Measurements from ENCODE around the gene ADTRP. TPM values are rescaled to one million over a fixed set of nuclear protein-coding genes. Genes with fewer than 3 reads are reported as not detected.

Gene ADTRP
- total and polyA plus RNA-seq, 2 donors (not counting 1 experiment from before 2014, with no cell fraction given): 0.18 to 1.2 TPM

GRCh38 chr6:11714798-11715285 lies 63.8 kb downstream of the ADTRP start:
- H3K4me1 Mint-ChIP-seq: peaks cover 31% of the 10 kb centered on the region

More at GRCh38 chr6:11714798-11715285, 63.8 kb downstream of the ADTRP start:
- Mint-ChIP-seq H3K27me3 (peaks cover 4% of the 10 kb centered on the region), H3K4me3 (no peak overlapping the region), H3K9me3 (ENCODE audit: insufficient read depth) (no peaks in the 10 kb centered on the region), H3K27ac (no peak overlapping the region)
- no peaks in the 10 kb centered on the region for H3K36me3 ChIP-seq (replicated peaks in 1 of 2; ENCODE audit: control extremely low read depth in 1 of 2, control insufficient read depth in 1 of 2, extremely low read depth in 1 of 2, insufficient read depth in 2 of 2, low read length in 1 of 2)
- ChIA-PET POLR2A (no interaction called here), CTCF (interaction anchor here (1.0 to 1.2 kb wide), 2 partner anchors 10 to 13 kb away, joined by 3 to 6 read pairs; no protein-coding TSS in a partner anchor)
- ATAC-seq (ENCODE audit: low read depth): no peak
- H3K27me3 ChIP-seq (replicated peaks in 1 of 4; ENCODE audit: control extremely low read depth in 1 of 4, control insufficient read depth in 3 of 4, insufficient read depth in 4 of 4, low read length in 3 of 4): no peaks in the 10 kb centered on the region
- H3K9ac ChIP-seq (ENCODE audit: low read length): no peak overlapping the region
- H3K4me3 ChIP-seq (ENCODE audit: control extremely low read depth in 1 of 5, extremely low read depth in 1 of 5, insufficient read depth in 1 of 5, low read depth in 2 of 5, low read length in 4 of 5): no peak overlapping the region
- DNase-seq: no peak
- no peak for TF ChIP-seq EZH2 (IDR thresholded peaks at IDR 0.05; ENCODE audit: borderline replicate concordance, insufficient read depth, low read depth, low read length, poor library complexity, severe bottlenecking)
- TF ChIP-seq CTCF (IDR thresholded peaks at IDR 0.05): no peak
- H4K20me1 ChIP-seq (ENCODE audit: control insufficient read depth, insufficient read depth, low read length, poor library complexity, severe bottlenecking): no peaks in the 10 kb centered on the region
- H3K27ac ChIP-seq (ENCODE audit: low read length in 2 of 2): peak overlapping the region in 1 of 2 donors; percentile 32
- H3K4me2 ChIP-seq (replicated peaks; ENCODE audit: low read depth, low read length, poor library complexity, severe bottlenecking): peak overlapping the region; percentile 55
- H3K4me1 ChIP-seq (ENCODE audit: control insufficient read depth in 2 of 2, insufficient read depth in 2 of 2, low read length in 2 of 2): peaks cover 8 to 21% of the 10 kb centered on the region in 2 donors
- H2AFZ ChIP-seq (ENCODE audit: insufficient read depth, low read depth, low read length, poor library complexity, severe bottlenecking): peak overlapping the region; percentile 52
- no peaks in the 10 kb centered on the region for H3K79me2 ChIP-seq (ENCODE audit: control insufficient read depth, insufficient read depth, low read length)
- H3K9me3 ChIP-seq (ENCODE audit: control extremely low read depth in 1 of 3, control insufficient read depth in 2 of 3, insufficient read depth in 1 of 3, low read length in 2 of 3): no peaks in the 10 kb centered on the region
- intact Hi-C loops (cut with micrococcal nuclease): no loop called here

Data from B cell (primary cell).